SKM-1 (cell line): Measurements from ENCODE around the gene UBAC2.

Experiments
- DNase-seq: peaks from one replicate; lab custom pipeline; 2025; ENCODE audit not compliant: unreplicated experiment; lab: John Stamatoyannopoulos, UW

Gene UBAC2

GRCh38 chr13:99266827-99267226 lies 66.2 kb downstream of the UBAC2 start:
- DNase-seq = no peak

- DNase-seq = no peak
These were observed 67.3 kb downstream of the UBAC2 start for GRCh38 chr13:99267927-99268326.

GRCh38 chr13:99268822-99269221 lies 68.2 kb downstream of the UBAC2 start:
- no peak for DNase-seq

DNA sequence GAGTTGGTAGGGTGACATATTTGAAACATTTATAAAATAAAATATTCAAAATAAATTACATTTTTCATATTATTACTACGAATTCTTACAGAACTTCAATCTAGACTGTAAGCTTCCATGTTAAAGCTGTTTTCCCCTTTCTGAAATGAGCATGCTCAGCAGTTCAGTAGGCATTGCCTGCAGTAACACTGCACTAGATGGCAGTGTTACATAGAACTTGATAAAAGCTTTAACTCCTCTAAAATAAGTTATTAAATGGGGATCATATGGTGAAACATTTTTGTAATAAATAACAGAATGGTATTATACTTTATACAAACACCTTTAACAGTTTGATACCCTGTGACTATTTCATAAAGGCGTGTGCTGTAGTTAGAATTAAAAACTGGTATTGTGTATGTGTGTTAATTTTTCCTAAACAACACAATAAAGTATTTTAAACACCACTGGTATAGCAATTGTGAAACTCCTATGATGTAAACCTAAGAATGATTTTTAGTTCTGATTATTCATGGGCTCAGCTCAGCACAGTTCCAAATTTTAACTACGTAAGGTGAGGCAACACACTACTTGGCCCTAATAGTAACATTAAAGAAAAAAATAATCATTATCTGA lies 69.1 kb downstream of the UBAC2 start:
- peak; percentile 26 for DNase-seq

- no peak for DNase-seq
These were observed 69.9 kb downstream of the UBAC2 start for GRCh38 chr13:99270518-99270917.

DNA sequence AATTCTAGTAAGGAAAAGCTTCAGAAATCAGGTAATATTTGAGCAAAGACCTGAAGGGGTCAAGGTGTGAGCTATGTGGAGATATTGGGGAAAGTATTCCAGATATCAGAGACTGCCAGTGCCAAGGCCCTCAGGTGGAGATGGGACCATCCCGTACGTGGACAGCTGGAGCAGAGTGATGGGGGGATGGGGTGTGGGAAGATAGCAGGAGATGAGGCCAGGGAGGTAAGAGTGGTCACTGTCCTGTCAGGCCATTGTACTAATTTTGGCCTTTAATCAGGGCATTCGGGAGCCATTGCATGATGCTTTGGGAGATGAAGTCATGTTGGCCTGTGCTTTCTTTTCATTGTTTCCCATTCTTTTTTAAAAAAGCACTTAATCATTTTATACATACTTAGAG lies 70.6 kb downstream of the UBAC2 start:
- DNase-seq = no peak

- DNase-seq = no peak
These were observed 71.8 kb downstream of the UBAC2 start for GRCh38 chr13:99272481-99272880.

DNA sequence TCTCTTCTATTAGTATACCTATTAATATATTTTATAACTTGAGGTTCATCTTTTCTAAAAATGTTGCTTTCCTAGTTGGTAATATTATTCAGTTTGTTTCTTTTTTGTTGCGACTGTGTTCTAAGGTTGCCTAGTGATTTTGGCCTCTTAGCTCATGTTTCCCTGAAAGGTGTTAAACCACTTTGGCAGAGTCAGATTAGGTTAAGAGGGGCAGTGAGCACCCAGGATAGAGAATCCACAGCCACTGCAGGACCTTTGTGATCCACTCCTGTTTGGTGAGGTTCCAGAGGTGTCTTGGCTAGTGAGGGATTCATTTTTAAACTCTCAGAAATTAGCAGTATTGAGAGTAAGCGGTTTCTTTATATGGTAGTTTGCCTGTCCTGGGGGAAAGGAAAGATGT lies 72.5 kb downstream of the UBAC2 start:
- no peak for DNase-seq

DNA sequence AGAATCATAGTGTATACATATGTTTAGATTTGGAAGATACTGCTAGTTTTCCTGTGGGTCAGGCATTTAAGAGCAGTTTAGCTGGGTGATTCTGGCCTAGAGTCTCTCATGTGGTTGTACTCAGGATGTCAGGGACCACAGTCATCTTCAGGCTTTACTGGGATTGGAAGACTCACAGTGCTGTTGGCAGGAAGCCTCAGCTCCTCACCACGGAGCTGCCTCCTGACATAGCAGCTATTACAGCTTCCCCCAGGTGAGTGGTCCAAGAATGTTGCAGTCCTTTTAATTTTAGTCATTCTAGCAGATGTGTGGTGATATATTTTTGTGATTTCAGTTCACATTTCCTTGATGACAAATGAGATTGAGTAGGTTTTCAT lies 74.4 kb downstream of the UBAC2 start:
- DNase-seq = no peak

DNA sequence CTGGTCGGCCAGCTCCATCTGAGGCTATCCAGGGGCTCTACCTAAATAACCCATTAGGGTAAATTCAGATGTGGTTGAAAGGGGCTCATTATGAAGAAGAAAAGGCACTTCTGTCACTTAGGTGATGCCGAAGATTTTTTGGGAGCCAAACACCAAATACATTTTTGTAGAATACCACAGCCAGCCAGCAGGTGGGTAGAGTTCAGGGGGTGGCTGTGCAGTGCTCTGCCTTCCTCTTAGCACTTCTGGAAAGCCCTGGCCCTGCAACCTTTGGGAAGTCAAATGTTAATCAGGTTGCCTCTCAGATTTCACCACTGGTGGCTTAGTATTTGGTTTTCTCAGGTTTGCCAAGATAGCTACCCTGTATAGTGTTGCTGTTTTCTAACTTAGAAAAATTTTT lies 76.1 kb downstream of the UBAC2 start:
- DNase-seq = no peak

DNA sequence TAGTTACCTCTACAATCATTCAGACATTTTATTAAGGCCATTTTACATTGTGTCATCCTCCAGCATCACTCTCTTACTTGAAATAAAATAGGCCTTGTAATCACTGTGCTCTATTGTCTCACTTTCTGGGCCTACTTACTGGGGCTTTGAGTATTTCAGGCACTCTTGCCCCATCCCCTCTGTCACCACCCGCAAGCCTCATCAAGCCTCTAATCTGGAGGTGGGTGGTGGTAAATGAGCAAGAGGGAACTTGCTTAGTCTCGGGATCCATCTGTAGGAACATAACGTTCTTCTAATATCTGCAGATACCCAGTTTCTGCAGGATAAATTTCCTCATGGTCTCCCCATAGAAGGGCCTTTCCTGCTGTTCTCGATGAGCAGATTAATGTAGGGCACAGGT lies 77.0 kb downstream of the UBAC2 start:
- peak; percentile 65 for DNase-seq

DNA sequence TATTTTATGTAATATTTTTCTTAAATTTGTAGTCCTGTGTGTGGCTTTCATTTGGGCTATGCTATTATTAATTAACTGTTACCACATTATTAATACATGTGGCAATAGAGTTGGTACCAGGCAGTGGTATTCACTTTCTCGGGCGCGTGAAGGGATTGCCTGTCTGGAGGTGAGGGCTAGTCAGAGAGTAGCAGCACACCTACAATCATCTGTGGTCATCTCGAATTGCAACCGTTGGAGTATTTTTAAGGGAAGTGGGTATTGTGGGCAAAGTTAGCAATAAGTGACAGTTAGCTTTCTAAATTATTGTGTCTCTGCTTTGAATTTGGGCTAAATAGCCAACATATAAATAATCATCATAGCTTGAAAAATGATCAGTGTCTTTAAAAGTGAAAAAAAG lies 77.5 kb downstream of the UBAC2 start:
- DNase-seq = peak; percentile 42

DNA sequence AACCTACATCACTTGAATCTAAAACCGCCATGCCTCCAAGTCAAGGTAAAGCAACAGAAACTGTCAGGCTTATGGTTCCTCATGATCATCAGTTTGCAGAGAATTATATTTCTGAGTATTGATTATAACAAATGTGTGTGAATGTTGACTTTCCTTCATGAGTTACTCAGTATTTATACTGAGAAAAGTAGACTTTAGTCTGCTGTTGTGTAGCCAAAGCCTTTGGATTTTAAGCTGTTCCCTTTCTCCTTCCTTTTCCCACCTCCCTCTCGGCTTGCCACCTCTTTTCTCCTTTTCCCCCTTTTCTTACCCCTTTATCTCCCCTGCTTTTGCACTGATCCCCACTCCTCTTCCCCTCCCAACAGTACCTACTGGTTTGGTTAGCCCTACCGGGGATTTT lies 78.2 kb downstream of the UBAC2 start:
- DNase-seq = no peak

DNA sequence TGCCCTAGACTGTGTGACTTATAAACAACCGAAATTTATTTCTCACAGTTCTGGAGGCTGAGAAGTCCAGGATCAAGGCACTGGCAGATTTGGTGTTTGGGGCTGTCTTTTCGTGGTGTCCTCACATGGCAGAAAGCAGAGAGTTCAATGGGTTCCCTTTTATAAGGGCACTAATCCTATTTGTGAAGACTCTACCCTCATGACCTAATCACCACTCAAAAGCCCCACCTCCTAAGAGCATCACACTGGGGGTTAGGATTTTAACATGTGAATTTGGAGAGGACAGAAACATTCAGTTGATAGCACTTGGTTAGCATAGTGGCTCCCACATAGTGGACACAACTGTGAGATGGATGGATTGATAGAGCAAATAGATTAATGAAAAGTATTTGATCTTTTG lies 79.0 kb downstream of the UBAC2 start:
- DNase-seq = no peak

DNA sequence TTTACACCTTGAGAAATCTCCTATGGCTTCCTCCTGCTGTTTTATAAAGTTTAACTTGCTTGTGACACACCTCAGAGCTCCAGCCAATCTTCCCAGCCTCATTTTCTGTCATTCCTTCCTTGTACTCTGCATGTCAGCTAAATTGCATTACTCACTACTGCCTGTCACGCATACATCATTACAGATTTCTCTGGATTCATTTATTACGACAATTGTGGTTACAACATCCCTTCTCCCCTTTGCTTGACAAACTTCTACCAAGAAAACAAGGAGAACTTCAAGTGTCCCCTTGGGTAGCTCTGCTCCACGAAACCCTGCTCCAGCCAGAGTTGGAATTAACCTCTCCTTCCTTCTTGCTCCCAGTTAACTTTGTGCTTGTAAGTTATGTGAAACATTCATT lies 79.5 kb downstream of the UBAC2 start:
- DNase-seq = no peak

DNA sequence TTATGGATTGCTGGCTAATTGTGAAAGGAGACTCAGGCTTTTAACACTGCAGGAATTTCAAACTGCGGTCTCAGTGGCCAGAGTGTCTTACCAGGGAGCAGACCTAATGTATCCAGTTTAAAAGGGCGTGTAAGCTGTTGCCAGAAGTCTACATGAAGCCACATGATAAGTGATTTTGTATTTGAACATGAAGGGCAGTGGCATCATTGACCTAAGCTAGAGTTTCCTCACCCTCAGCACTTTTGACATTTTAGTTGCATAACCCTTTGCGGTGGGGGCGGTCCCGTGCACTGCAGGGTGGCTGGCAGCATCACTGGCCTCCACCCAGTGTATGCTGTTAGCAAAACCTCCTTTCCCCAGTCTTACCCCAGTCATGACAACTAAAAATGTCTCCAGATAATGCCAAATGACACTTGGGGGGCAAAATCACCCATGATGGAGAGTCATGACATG lies 81.2 kb downstream of the UBAC2 start:
- DNase-seq = peak; percentile 92

GRCh38 chr13:99282264-99283231 lies 81.9 kb downstream of the UBAC2 start:
- no peak for DNase-seq

GRCh38 chr13:99285432-99286182 lies 85.0 kb downstream of the UBAC2 start:
- DNase-seq = no peak

DNA sequence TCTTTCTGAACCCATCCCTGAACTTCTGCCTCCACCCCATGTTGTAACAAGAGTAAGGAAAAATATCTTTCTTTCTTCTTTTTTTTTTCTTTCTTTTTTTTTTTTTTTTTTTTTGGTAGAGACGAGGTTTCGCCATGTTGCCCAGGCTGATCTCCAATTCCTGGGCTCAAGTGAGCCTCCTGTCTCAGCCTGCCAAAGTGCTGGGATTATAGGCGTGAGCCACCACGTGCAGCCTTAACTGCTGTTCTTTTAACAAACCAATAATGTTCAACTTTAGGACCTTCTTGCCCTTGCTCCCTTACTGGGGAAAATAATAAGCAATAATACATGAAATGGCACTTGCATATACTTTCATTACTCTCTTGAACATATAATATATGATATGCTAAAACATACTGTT lies 86.9 kb downstream of the UBAC2 start:
- no peak for DNase-seq

DNA sequence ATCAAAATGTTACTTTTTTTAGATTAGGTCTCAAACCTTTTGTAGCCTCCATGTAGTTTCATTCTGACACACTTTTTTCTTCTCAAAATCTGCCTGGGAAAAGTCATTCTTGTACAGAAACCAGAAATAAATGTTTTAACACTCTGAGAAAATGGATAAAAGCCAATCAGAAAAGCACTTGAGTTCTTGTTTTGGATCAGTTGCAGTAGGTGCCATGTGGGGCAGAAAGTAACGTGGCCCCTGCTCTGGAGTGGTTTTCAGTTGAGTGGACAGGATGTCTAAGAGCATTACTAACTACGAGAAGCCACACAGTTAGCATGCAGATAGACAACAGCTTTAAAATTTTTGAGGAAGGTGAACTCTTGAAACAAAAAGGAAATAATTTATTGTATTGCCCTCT lies 87.4 kb downstream of the UBAC2 start:
- DNase-seq = no peak

GRCh38 chr13:99289271-99289670 lies 88.6 kb downstream of the UBAC2 start:
- DNase-seq = no peak
